K562 (cell line): ENCODE data around the gene FCRL6. TPM values are rescaled to one million over a fixed set of nuclear protein-coding genes. Genes with fewer than 3 reads are reported as not detected.

Experiments used
- ATAC-seq: fragments of 200-7000 bp; cut with Tn5 transposase; 3 replicates; pipeline ENCODE4 v1.9.1; 2020; ENCODE audit warnings: moderate library complexity
- BruUV-seq: library from RNA; stranded (reverse); fragments of 400-500 nt; replicated peaks from 2 replicates; lab custom pipeline; 2021; lab: Mats Ljungman, UMichigan
- CTCF ChIA-PET: fragments of 300-600 bp; formaldehyde crosslinking; extraction: SDS; loops from one replicate; lab custom pipeline; 2021; ENCODE audit warnings: low intra/inter-chr PET ratio; lab: Yijun Ruan, JAX
- POLR2A ChIA-PET: fragments of 300-600, 350-650 bp; sonication (Branson Sonifier 250); formaldehyde crosslinking; extraction: SDS; loops from one replicate; lab custom pipeline; 2021; ENCODE audit warnings: antibody characterized with exemption, inconsistent platforms; lab: Yijun Ruan, JAX
- DNase-seq, 4 experiments: peaks; one replicate each; pipeline versions ENCODE4 v3.0.0 to v3.0.0-alpha.2; 2011 to 2018; ENCODE audit warnings: low spot score in 3 of 4, mixed read lengths in 3 of 4; ENCODE audit errors: extremely low read depth in 1 of 4
- FAIRE-seq: peaks from 2 replicates; lab custom pipeline; 2011; peaks lifted over from hg19 to GRCh38; lab: Jason Lieb, UNC
- H2AFZ ChIP-seq: 2 replicates; pipeline ENCODE4 v1.6.0; 2011; ENCODE audit warnings: low read depth, low read length, control low read depth, inconsistent platforms
- H3K27ac ChIP-seq: fragments of 200-600 bp; 3 replicates; pipeline ENCODE4 v1.8.0; 2011; ENCODE audit warnings: low read depth, mild to moderate bottlenecking, control low read depth, inconsistent platforms, low read length, moderate library complexity, mixed read lengths; ENCODE audit errors: extremely low read depth
- H3K27me3 ChIP-seq, 2 experiments: fragments of 300-600 bp in 1 of 2; 2 replicates in 1 of 2; 3 replicates in 1 of 2; pipeline versions ENCODE4 v1.6.0 to v1.8.0; 2011; ENCODE audit warnings: inconsistent platforms in 2 of 2, low read length in 2 of 2, mild to moderate bottlenecking in 1 of 2, mixed read lengths in 1 of 2, moderate library complexity in 1 of 2; ENCODE audit not compliant: control insufficient read depth in 2 of 2, insufficient read depth in 2 of 2
- H3K36me3 ChIP-seq: fragments of 300-600 bp; 3 replicates; pipeline ENCODE4 v1.8.0; 2011; ENCODE audit warnings: mild to moderate bottlenecking, low read length, inconsistent platforms; ENCODE audit not compliant: control insufficient read depth, insufficient read depth
- H3K4me1 ChIP-seq, 2 experiments: fragments of 200-600 bp in 1 of 2; replicated peaks in 1 of 2; 2 replicates in 1 of 2; 3 replicates in 1 of 2; pipeline versions ENCODE4 v1.5.1 to v1.8.0; 2011; ENCODE audit warnings: inconsistent platforms in 2 of 2, low read length in 2 of 2, mild to moderate bottlenecking in 1 of 2, mixed read lengths in 1 of 2, moderate library complexity in 1 of 2; ENCODE audit not compliant: control insufficient read depth in 2 of 2, insufficient read depth in 2 of 2
- H3K4me2 ChIP-seq: 2 replicates; pipeline ENCODE4 v1.6.1; 2011; ENCODE audit warnings: low read length, control low read depth, inconsistent platforms, mixed read lengths; ENCODE audit not compliant: insufficient read depth
- H3K4me3 ChIP-seq: fragments of 200-600 bp; sonication (generic), shearing (Covaris generic); 2 replicates; pipeline ENCODE4 v1.5.1; 2016; ENCODE audit warnings: control low read depth, inconsistent platforms
- H3K79me2 ChIP-seq: fragments of 200-600 bp; 3 replicates; pipeline ENCODE4 v1.8.0; 2011; ENCODE audit warnings: low read length, inconsistent platforms; ENCODE audit not compliant: control insufficient read depth, insufficient read depth
- H3K9ac ChIP-seq, 2 experiments: 2 replicates each; pipeline versions ENCODE4 v1.6.0 to v1.6.1; 2011; ENCODE audit warnings: low read depth in 2 of 2, low read length in 2 of 2, control low read depth in 1 of 2, inconsistent platforms in 1 of 2, mild to moderate bottlenecking in 1 of 2, mixed read lengths in 1 of 2; ENCODE audit not compliant: insufficient read depth in 1 of 2
- H3K9me1 ChIP-seq: one replicate; pipeline ENCODE4 v1.6.0; 2011; ENCODE audit warnings: inconsistent platforms, mild to moderate bottlenecking, low read length, moderate library complexity; ENCODE audit not compliant: control insufficient read depth, insufficient read depth
- H3K9me3 ChIP-seq: replicated peaks from 2 replicates; pipeline ENCODE4 v1.5.1; 2011; ENCODE audit warnings: low read depth, low read length, inconsistent platforms; ENCODE audit not compliant: control insufficient read depth, insufficient read depth
- H4K20me1 ChIP-seq: replicated peaks from 2 replicates; pipeline ENCODE4 v1.6.1; 2011; ENCODE audit warnings: low read length, inconsistent platforms, mixed read lengths; ENCODE audit not compliant: control insufficient read depth, insufficient read depth
- NR1H2 ChIP-seq: sonication (generic); formaldehyde crosslinking; IDR thresholded peaks from 2 replicates; pipeline ENCODE4 v1.4.0; 2020; ENCODE audit warnings: mild to moderate bottlenecking, missing genetic modification reagents
- RBM22 ChIP-seq: fragments of 200-400 bp; formaldehyde crosslinking; IDR thresholded peaks from 2 replicates; pipeline ENCODE4 v1.6.1; 2018; ENCODE audit warnings: low read length, low read depth; ENCODE audit not compliant: poor library complexity, severe bottlenecking
- RCOR1 ChIP-seq, 2 experiments: IDR thresholded peaks; 2 replicates each; pipeline ENCODE4 v1.6.1; 2012; ENCODE audit warnings: low read depth in 2 of 2, low read length in 2 of 2, borderline replicate concordance in 1 of 2, improper control_type of control experiment in 1 of 2
- RUNX1 ChIP-seq: sonication (generic); IDR thresholded peaks from 2 replicates; pipeline ENCODE4 v1.6.1; 2016; ENCODE audit warnings: antibody characterized with exemption, low read depth
- ZKSCAN1 ChIP-seq: fragments of 150-350 bp; IDR thresholded peaks from 2 replicates; pipeline ENCODE4 v1.6.1; 2016; ENCODE audit warnings: low read depth, low read length
- WGBS: fragments of 100-300 bp; shearing (Covaris generic); methylation state at CpG from one replicate; pipeline ENCODE4 v1.1.6; 2016; ENCODE audit warnings: low coverage, mixed read lengths; ENCODE audit not compliant: insufficient coverage; ENCODE audit errors: missing lambda C conversion rate; 5-methylcytosine and 5-hydroxymethylcytosine counted together
- in situ Hi-C: fragments of 300-500 bp; cut with MboI; formaldehyde crosslinking; loops from 4 replicates; pipeline ENCODE4 v1.15.0; 2018; ENCODE audit warnings: inconsistent platforms, mixed read lengths
- intact Hi-C: fragments of 100-400 bp; cut with micrococcal nuclease; formaldehyde crosslinking; loops from 2 replicates; pipeline ENCODE4 v1.14.2; 2022
- polyA plus RNA-seq, 8 experiments: library from polyadenylated mRNA; depleted of rRNA in 4 of 8; stranded (reverse) in 5 of 8; unstranded in 3 of 8; fragments of >200 nt; fragmentation: Nextera tagmentation in 2 of 8; fragmentation: Illumina TruSeq in 1 of 8; extraction: Ambion mirVana in 2 of 8; extraction: Trizol in 1 of 8; gene quantifications; 2 replicates each; pipeline versions ENCODE4 v1.2.1 to v1.2.3, GENCODE V29; 2011 to 2014; ENCODE audit warnings: inconsistent platforms in 1 of 8, missing spikeins in 1 of 8
- total RNA-seq, 7 experiments: library from RNA; depleted of rRNA in 6 of 7; stranded (reverse); fragments of >200 nt in 6 of 7; fragmentation: Illumina TruSeq in 2 of 7; extraction: Trizol in 2 of 7; gene quantifications; 2 replicates each; pipeline versions ENCODE4 v1.2.1 to v1.2.3, GENCODE V29; 2011 to 2021; ENCODE audit warnings: low replicate concordance in 1 of 7
- TF ChIP-seq, protein P1 (sequence below): sonication (generic); formaldehyde crosslinking; IDR thresholded peaks from 2 replicates; pipeline ENCODE4 v1.8.1; 2022; ENCODE audit warnings: missing genetic modification reagents
- TF ChIP-seq, protein P2 (sequence below): IDR thresholded peaks from 3 replicates; pipeline ENCODE4 v1.6.1; 2011; ENCODE audit warnings: borderline replicate concordance, mild to moderate bottlenecking, moderate library complexity; ENCODE audit not compliant: insufficient read length; ENCODE audit errors: extremely low read depth

FCRL6 gene
- total and polyA plus RNA-seq, 9 of the 15 experiments (the other 6 are each of a cell fraction or from before 2014, with no cell fraction given): not detected

DNA sequence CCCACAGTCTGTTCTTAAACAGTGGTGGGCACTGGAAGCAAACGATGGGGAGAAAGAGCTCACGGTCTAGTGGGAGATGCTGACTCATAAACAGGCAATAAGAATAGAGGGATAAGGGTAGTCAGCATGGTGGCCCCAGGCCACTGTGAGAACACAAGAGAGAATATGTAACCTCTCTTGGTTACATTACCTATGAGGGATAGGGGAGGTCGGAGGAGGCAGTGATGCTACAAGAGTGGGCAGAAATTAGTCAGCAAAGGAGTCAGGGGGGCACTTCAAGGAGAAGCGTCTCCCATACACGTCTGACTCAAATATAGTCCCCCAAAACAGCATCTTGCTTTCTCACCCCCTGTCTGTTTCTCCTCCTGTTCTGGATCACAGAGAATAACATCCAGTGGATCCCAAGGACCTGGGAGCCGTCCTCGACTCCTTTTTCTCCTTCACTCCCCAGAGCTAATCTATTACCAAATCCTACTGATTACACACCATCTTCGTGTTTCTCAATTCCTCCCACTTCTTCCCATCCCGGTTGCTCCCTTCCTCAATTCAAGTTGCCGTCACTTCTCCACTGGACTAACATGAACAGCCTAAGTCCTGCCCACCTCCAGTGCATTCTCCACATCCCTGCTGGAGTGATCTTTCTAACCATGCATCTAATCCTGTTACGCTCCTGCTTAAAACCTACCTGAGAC, 26.6 kb downstream of the FCRL6 start (continued):
- TF ChIP-seq RBM22 (no peak), RUNX1 (no peak), RCOR1 (IDR thresholded peaks at IDR 0.05; ENCODE audit: borderline replicate concordance in 1 of 2, low read depth in 2 of 2, low read length in 2 of 2) (no peak)

GRCh38 chr1:159829273-159829634, 27.1 kb downstream of the FCRL6 start:
- peak; percentile 30 to 52 (median 45) for DNase-seq
- TF ChIP-seq NR1H2 (no peak), ZKSCAN1 (no peak)
- TF ChIP-seq, protein P1, sequence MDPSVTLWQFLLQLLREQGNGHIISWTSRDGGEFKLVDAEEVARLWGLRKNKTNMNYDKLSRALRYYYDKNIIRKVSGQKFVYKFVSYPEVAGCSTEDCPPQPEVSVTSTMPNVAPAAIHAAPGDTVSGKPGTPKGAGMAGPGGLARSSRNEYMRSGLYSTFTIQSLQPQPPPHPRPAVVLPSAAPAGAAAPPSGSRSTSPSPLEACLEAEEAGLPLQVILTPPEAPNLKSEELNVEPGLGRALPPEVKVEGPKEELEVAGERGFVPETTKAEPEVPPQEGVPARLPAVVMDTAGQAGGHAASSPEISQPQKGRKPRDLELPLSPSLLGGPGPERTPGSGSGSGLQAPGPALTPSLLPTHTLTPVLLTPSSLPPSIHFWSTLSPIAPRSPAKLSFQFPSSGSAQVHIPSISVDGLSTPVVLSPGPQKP: no peak
- TF ChIP-seq, protein P2, sequence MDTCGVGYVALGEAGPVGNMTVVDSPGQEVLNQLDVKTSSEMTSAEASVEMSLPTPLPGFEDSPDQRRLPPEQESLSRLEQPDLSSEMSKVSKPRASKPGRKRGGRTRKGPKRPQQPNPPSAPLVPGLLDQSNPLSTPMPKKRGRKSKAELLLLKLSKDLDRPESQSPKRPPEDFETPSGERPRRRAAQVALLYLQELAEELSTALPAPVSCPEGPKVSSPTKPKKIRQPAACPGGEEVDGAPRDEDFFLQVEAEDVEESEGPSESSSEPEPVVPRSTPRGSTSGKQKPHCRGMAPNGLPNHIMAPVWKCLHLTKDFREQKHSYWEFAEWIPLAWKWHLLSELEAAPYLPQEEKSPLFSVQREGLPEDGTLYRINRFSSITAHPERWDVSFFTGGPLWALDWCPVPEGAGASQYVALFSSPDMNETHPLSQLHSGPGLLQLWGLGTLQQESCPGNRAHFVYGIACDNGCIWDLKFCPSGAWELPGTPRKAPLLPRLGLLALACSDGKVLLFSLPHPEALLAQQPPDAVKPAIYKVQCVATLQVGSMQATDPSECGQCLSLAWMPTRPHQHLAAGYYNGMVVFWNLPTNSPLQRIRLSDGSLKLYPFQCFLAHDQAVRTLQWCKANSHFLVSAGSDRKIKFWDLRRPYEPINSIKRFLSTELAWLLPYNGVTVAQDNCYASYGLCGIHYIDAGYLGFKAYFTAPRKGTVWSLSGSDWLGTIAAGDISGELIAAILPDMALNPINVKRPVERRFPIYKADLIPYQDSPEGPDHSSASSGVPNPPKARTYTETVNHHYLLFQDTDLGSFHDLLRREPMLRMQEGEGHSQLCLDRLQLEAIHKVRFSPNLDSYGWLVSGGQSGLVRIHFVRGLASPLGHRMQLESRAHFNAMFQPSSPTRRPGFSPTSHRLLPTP: no peak

More at GRCh38 chr1:159829273-159829634, 27.1 kb downstream of the FCRL6 start:
- Histone ChIP-seq H3K79me2 (no peaks in the 10 kb centered on the region), H3K27ac (no peak overlapping the region), H3K9ac (no peak overlapping the region), H3K4me3 (no peak overlapping the region), H3K27me3 (peaks cover 23 to 82% of the 10 kb centered on the region in 2 experiments; a peak in 4 of 5 replicates), H3K36me3 (no peaks in the 10 kb centered on the region), H3K9me3 (no peaks in the 10 kb centered on the region), H4K20me1 (no peaks in the 10 kb centered on the region), H3K4me2 (no peak overlapping the region), H2AFZ (no peak overlapping the region), H3K4me1 (peaks cover 0 to 5% of the 10 kb centered on the region in 2 experiments; a peak in 2 of 5 replicates), H3K9me1 (no peaks in the 10 kb centered on the region)
- ChIA-PET POLR2A (interaction anchor here (0.7 to 1.7 kb wide), 4 partner anchors 10 to 89 kb away, joined by 3 to 5 read pairs (median 4); no protein-coding TSS in a partner anchor), CTCF (no interaction called here)
- intact Hi-C loops: no loop called here
- 3% methylated on average over 3 of the region's 3 CpGs for WGBS
- in situ Hi-C loops: no loop called here
- ATAC-seq: peak; percentile 93
- peak; percentile 6 for FAIRE-seq
- BruUV-seq: no TSS peak
